HCT116 (cell line): ENCODE data around the gene KLK11. TPM values are rescaled to one million over a fixed set of nuclear protein-coding genes. Genes with fewer than 3 reads are reported as not detected.

Experiments
- ATAC-seq: fragments of 200-7000 bp; cut with Tn5 transposase; 2 replicates; pipeline ENCODE4 v1.9.1; 2020; ENCODE audit warnings: mild to moderate bottlenecking, moderate library complexity
- BruUV-seq: library from RNA; stranded (reverse); fragments of 400-500 nt; replicated peaks from 2 replicates; lab custom pipeline; 2021; lab: Mats Ljungman, UMichigan
- CTCF ChIA-PET: fragments of 300-600 bp; sonication (Branson Sonifier 250); formaldehyde crosslinking; loops from one replicate; lab custom pipeline; 2021; ENCODE audit warnings: antibody characterized with exemption; lab: Charles Lee
- POLR2A ChIA-PET: fragments of 300-600, 350-600 bp; sonication (Branson Sonifier 250); formaldehyde crosslinking; loops from one replicate; lab custom pipeline; 2021; ENCODE audit warnings: antibody characterized with exemption; lab: Charles Lee
- RAD21 ChIA-PET, 2 experiments: fragments of 300-600 bp; sonication (Branson Sonifier 250); formaldehyde crosslinking; loops; one replicate each; lab custom pipeline; 2023; ENCODE audit warnings: low total read pairs in 2 of 2; ENCODE audit not compliant: uncharacterized antibody in 2 of 2, unreplicated experiment in 2 of 2, low non-redundant PET in 1 of 2; lab: Charles Lee
- DNase-seq: peaks from one replicate; pipeline ENCODE4 v3.0.0-alpha.2; 2010; ENCODE audit warnings: low read depth, low spot score
- H2AFZ ChIP-seq: fragments of 200-600 bp; shearing (Covaris generic), sonication (generic); 2 replicates; pipeline ENCODE4 v1.6.1; 2017; ENCODE audit warnings: low read depth, mixed run types, mixed read lengths, antibody characterized with exemption, low read length; ENCODE audit not compliant: poor library complexity, severe bottlenecking
- H3K27ac ChIP-seq: 2 replicates; pipeline ENCODE4 v1.5.1; 2012; ENCODE audit warnings: low read depth, low read length
- H3K27me3 ChIP-seq: fragments of 200-600 bp; sonication (generic); 2 replicates; pipeline ENCODE4 v1.6.1; 2016; ENCODE audit warnings: mixed run types, low read length, mixed read lengths; ENCODE audit not compliant: insufficient read depth
- H3K36me3 ChIP-seq, 2 experiments: fragments of 200-500 bp in 1 of 2; fragments of 200-600 bp in 1 of 2; sonication (Bioruptor generic) in 1 of 2; sonication (generic) in 1 of 2; 2 replicates each; pipeline versions ENCODE4 v1.5.1 to v1.6.1; 2014 to 2016; ENCODE audit warnings: low read length in 2 of 2, inconsistent platforms in 1 of 2, mixed read lengths in 1 of 2, mixed run types in 1 of 2; ENCODE audit not compliant: insufficient read depth in 2 of 2, control insufficient read depth in 1 of 2
- H3K4me1 ChIP-seq, 2 experiments: fragments of 200-600 bp in 1 of 2; sonication (generic) in 1 of 2; 2 replicates each; pipeline versions ENCODE4 v1.5.1 to v1.6.1; 2012 to 2017; ENCODE audit warnings: low read length in 2 of 2, inconsistent platforms in 1 of 2, mild to moderate bottlenecking in 1 of 2, mixed read lengths in 1 of 2, mixed run types in 1 of 2, moderate library complexity in 1 of 2; ENCODE audit not compliant: insufficient read depth in 2 of 2, control insufficient read depth in 1 of 2
- H3K4me2 ChIP-seq: fragments of 200-600 bp; sonication (generic); 2 replicates; pipeline ENCODE4 v1.6.1; 2017; ENCODE audit warnings: mixed run types, low read length, mixed read lengths
- H3K4me3 ChIP-seq, 2 experiments: fragments of 200-600 bp in 1 of 2; sonication (generic) in 1 of 2; replicated peaks in 1 of 2; 2 replicates each; pipeline ENCODE4 v1.5.1; 2011 to 2016; ENCODE audit warnings: low read length in 2 of 2, control low read depth in 1 of 2, low read depth in 1 of 2, mild to moderate bottlenecking in 1 of 2, mixed read lengths in 1 of 2, mixed run types in 1 of 2
- H3K79me2 ChIP-seq: fragments of 200-600 bp; sonication (generic); 2 replicates; pipeline ENCODE4 v1.6.1; 2017; ENCODE audit warnings: mild to moderate bottlenecking, mixed run types, low read length, moderate library complexity, mixed read lengths; ENCODE audit not compliant: insufficient read depth
- H3K9ac ChIP-seq: fragments of 200-600 bp; sonication (generic); 2 replicates; pipeline ENCODE4 v1.6.1; 2016; ENCODE audit warnings: low read length, mixed read lengths
- H3K9me2 ChIP-seq: fragments of 200-600 bp; sonication (generic), shearing (Covaris generic); 2 replicates; pipeline ENCODE4 v1.6.1; 2017; ENCODE audit warnings: mixed run types, mild to moderate bottlenecking, moderate library complexity; ENCODE audit not compliant: insufficient read depth
- H3K9me3 ChIP-seq, 2 experiments: fragments of 200-500 bp in 1 of 2; fragments of 200-600 bp in 1 of 2; sonication (Bioruptor generic) in 1 of 2; sonication (generic) in 1 of 2; 2 replicates each; pipeline ENCODE4 v1.6.1; 2014 to 2017; ENCODE audit warnings: low read length in 2 of 2, mixed read lengths in 2 of 2, inconsistent platforms in 1 of 2, low read depth in 1 of 2, mild to moderate bottlenecking in 1 of 2, mixed run types in 1 of 2, moderate library complexity in 1 of 2; ENCODE audit not compliant: control insufficient read depth in 1 of 2, insufficient read depth in 1 of 2
- H4K20me1 ChIP-seq: fragments of 200-600 bp; sonication (generic), shearing (Covaris generic); 2 replicates; pipeline ENCODE4 v1.6.1; 2017; ENCODE audit warnings: mixed run types, mild to moderate bottlenecking, moderate library complexity; ENCODE audit not compliant: insufficient read depth
- CEBPB ChIP-seq: IDR thresholded peaks from 2 replicates; pipeline ENCODE4 v1.6.1; 2012; ENCODE audit warnings: low read depth
- EGR1 ChIP-seq: IDR thresholded peaks from 2 replicates; pipeline ENCODE4 v1.6.1; 2012; ENCODE audit warnings: low read depth
- ELF1 ChIP-seq: IDR thresholded peaks from 2 replicates; pipeline ENCODE4 v1.6.1; 2012; ENCODE audit warnings: low read depth, borderline replicate concordance
- POLR2AphosphoS5 ChIP-seq: IDR thresholded peaks from 2 replicates; pipeline ENCODE4 v1.6.1; 2011; ENCODE audit warnings: mild to moderate bottlenecking, low read depth, low read length, moderate library complexity
- RAD21 ChIP-seq: IDR thresholded peaks from 2 replicates; pipeline ENCODE4 v1.6.1; 2012; ENCODE audit warnings: low read depth, mild to moderate bottlenecking
- SP1 ChIP-seq: IDR thresholded peaks from 2 replicates; pipeline ENCODE4 v1.6.1; 2012; ENCODE audit warnings: low read depth
- TCF7L2 ChIP-seq: IDR thresholded peaks from 2 replicates; pipeline ENCODE4 v1.7.0; 2011; ENCODE audit warnings: borderline replicate concordance, inconsistent platforms; ENCODE audit not compliant: insufficient read depth, insufficient read length; ENCODE audit errors: extremely low read depth
- ZFX ChIP-seq: fragments of 450-650 bp; IDR thresholded peaks from 2 replicates; pipeline ENCODE4 v1.6.1; 2017
- ZNF274 ChIP-seq: fragments of 200-500 bp; sonication (Bioruptor generic); IDR thresholded peaks from 2 replicates; pipeline ENCODE4 v1.6.1; 2014; ENCODE audit warnings: mild to moderate bottlenecking, low read depth, low read length, inconsistent platforms
- intact Hi-C: fragments of 100-400 bp; cut with micrococcal nuclease; formaldehyde crosslinking; loops from 2 replicates; pipeline ENCODE4 v1.10.0; 2022
- total RNA-seq: library from RNA; stranded (reverse); gene quantifications from one replicate; pipeline ENCODE4 v1.2.1, GENCODE V29; 2021; ENCODE audit not compliant: unreplicated experiment
- TF ChIP-seq, protein P1 (sequence below): IDR thresholded peaks from 2 replicates; pipeline ENCODE4 v1.6.1; 2011; ENCODE audit warnings: mild to moderate bottlenecking, low read length, moderate library complexity; ENCODE audit not compliant: insufficient replicate concordance; ENCODE audit errors: extremely low read depth
- TF ChIP-seq, protein P2 (sequence below): IDR thresholded peaks from 2 replicates; pipeline ENCODE4 v1.6.1; 2012; ENCODE audit warnings: low read depth
- TF ChIP-seq, protein P3 (sequence below): IDR thresholded peaks from 2 replicates; pipeline ENCODE4 v1.6.1; 2012

KLK11 gene
- total RNA-seq, 1 experiment from 2014 or later, result not detected

GRCh38 chr19:51043497-51043896, 17.1 kb upstream of the KLK11 start:
- Histone ChIP-seq H3K4me1 (no peaks in the 10 kb centered on the region), H3K9me2 (no peaks in the 10 kb centered on the region), H3K79me2 (no peaks in the 10 kb centered on the region), H3K4me2 (no peak overlapping the region), H3K4me3 (no peak overlapping the region), H3K9ac (no peak overlapping the region), H3K27me3 (no peaks in the 10 kb centered on the region), H3K36me3 (no peaks in the 10 kb centered on the region), H3K27ac (no peak overlapping the region), H4K20me1 (no peaks in the 10 kb centered on the region), H2AFZ (no peak overlapping the region)
- ChIA-PET RAD21 (no interaction called here), CTCF (interaction anchor here (0.7 kb wide), 1 partner anchor 25 kb away, joined by 3 read pairs; no protein-coding TSS in a partner anchor)
- intact Hi-C loops, result no loop called here
- BruUV-seq, result no TSS peak
- no peak for DNase-seq
- TF ChIP-seq ZNF274 (no peak), ZFX (no peak), TCF7L2 (no peak), SP1 (no peak)
- TF ChIP-seq, all 23 proteins: peak for 0
- ATAC-seq, result no peak
- POLR2A ChIA-PET, result no interaction called here
- H3K9me3 ChIP-seq, result no peaks in the 10 kb centered on the region

DNA sequence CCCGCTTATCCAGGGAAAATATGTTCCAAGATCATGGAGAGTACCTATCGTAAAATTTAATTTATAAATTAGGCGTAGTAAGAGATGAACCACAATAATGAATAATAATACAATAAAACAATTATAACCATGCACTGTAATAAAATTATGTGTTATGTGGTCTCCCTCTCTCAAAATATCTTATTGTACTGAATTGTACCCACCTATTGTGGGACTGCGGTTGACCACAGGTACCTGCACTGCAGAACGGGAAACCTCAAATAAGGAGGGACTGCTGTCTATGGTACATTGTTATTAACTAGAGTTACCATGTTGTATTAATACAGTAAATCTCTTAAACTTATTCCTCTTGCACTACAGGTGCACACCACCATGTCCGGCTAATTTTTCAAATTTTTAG, 13.7 kb upstream of the KLK11 start:
- intact Hi-C loops, result no loop called here
- BruUV-seq, result no TSS peak
- H3K9me2 ChIP-seq, result no peaks in the 10 kb centered on the region

More for the DNA sequence above, 13.7 kb upstream of the KLK11 start:
- Histone ChIP-seq H4K20me1 (no peaks in the 10 kb centered on the region), H3K27me3 (no peaks in the 10 kb centered on the region), H3K4me2 (no peak overlapping the region), H3K27ac (no peak overlapping the region), H3K79me2 (no peaks in the 10 kb centered on the region), H3K36me3 (no peaks in the 10 kb centered on the region), H2AFZ (no peak overlapping the region), H3K4me1 (no peaks in the 10 kb centered on the region)
- ChIA-PET POLR2A (no interaction called here), CTCF (interaction anchor here (1.2 kb wide), 1 partner anchor 20 kb away, joined by 6 read pairs; no protein-coding TSS in a partner anchor), RAD21 (no interaction called here)
- ATAC-seq, result no peak
- TF ChIP-seq, protein P1, sequence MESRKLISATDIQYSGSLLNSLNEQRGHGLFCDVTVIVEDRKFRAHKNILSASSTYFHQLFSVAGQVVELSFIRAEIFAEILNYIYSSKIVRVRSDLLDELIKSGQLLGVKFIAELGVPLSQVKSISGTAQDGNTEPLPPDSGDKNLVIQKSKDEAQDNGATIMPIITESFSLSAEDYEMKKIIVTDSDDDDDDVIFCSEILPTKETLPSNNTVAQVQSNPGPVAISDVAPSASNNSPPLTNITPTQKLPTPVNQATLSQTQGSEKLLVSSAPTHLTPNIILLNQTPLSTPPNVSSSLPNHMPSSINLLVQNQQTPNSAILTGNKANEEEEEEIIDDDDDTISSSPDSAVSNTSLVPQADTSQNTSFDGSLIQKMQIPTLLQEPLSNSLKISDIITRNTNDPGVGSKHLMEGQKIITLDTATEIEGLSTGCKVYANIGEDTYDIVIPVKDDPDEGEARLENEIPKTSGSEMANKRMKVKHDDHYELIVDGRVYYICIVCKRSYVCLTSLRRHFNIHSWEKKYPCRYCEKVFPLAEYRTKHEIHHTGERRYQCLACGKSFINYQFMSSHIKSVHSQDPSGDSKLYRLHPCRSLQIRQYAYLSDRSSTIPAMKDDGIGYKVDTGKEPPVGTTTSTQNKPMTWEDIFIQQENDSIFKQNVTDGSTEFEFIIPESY, result no peak
- TF ChIP-seq, protein P2, sequence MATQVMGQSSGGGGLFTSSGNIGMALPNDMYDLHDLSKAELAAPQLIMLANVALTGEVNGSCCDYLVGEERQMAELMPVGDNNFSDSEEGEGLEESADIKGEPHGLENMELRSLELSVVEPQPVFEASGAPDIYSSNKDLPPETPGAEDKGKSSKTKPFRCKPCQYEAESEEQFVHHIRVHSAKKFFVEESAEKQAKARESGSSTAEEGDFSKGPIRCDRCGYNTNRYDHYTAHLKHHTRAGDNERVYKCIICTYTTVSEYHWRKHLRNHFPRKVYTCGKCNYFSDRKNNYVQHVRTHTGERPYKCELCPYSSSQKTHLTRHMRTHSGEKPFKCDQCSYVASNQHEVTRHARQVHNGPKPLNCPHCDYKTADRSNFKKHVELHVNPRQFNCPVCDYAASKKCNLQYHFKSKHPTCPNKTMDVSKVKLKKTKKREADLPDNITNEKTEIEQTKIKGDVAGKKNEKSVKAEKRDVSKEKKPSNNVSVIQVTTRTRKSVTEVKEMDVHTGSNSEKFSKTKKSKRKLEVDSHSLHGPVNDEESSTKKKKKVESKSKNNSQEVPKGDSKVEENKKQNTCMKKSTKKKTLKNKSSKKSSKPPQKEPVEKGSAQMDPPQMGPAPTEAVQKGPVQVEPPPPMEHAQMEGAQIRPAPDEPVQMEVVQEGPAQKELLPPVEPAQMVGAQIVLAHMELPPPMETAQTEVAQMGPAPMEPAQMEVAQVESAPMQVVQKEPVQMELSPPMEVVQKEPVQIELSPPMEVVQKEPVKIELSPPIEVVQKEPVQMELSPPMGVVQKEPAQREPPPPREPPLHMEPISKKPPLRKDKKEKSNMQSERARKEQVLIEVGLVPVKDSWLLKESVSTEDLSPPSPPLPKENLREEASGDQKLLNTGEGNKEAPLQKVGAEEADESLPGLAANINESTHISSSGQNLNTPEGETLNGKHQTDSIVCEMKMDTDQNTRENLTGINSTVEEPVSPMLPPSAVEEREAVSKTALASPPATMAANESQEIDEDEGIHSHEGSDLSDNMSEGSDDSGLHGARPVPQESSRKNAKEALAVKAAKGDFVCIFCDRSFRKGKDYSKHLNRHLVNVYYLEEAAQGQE, result no peak
- TF ChIP-seq ELF1, result no peak
- TF ChIP-seq RAD21, result no peak
- TF ChIP-seq CEBPB, result no peak
- TF ChIP-seq EGR1, result no peak
- TF ChIP-seq, protein P3, sequence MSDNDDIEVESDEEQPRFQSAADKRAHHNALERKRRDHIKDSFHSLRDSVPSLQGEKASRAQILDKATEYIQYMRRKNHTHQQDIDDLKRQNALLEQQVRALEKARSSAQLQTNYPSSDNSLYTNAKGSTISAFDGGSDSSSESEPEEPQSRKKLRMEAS, result no peak
- no peak for TF ChIP-seq POLR2AphosphoS5
- TF ChIP-seq ZFX, result no peak
- TF ChIP-seq, all 23 proteins: peak for 0
- Histone ChIP-seq H3K9me3 (no peaks in the 10 kb centered on the region), H3K4me3 (no peak overlapping the region), H3K9ac (no peak overlapping the region)
- no peak for DNase-seq
